ENCODE data around the gene THAP3.

GRCh38 chr1:6582370-6582769 lies 42.3 kb upstream of the THAP3 start:
- no peak for TF ChIP-seq EZH2 (optimal IDR thresholded peaks at IDR 0.05; ENCODE audit: low read depth, low read length)
- TF ChIP-seq CTCF (IDR thresholded peaks at IDR 0.05; ENCODE audit: low read length), result no peak
